Caco-2 (cell line): ENCODE measurements around the gene ASB9. TPM values are rescaled to one million over a fixed set of nuclear protein-coding genes. Genes with fewer than 3 reads are reported as not detected.
"Not testable (repeated sequence)": the region's sequence is repeated elsewhere in the genome, so short reads cannot be mapped to it uniquely, and the experiment has no call there.

ENCODE experiments used
- BruUV-seq: library from RNA; stranded (reverse); fragments of 400-500 nt; replicated peaks from 2 replicates; lab custom pipeline; 2021; lab: Mats Ljungman, UMichigan
- CTCF ChIA-PET: fragments of 300-600 bp; sonication (Branson Sonifier 250); formaldehyde crosslinking; loops from one replicate; lab custom pipeline; 2022; ENCODE audit warnings: antibody characterized with exemption; lab: Charles Lee
- POLR2A ChIA-PET: fragments of 300-600 bp; sonication (Branson Sonifier 250); formaldehyde crosslinking; loops from one replicate; lab custom pipeline; 2022; ENCODE audit warnings: antibody characterized with exemption; lab: Charles Lee
- DNase-seq, 2 experiments: peaks; one replicate each; pipeline versions ENCODE4 v3.0.0 to v3.0.0-alpha.2; 2020 to 2022
- H3K27me3 ChIP-seq: replicated peaks from 2 replicates; pipeline ENCODE4 v1.6.0; 2011; ENCODE audit warnings: low read length; ENCODE audit not compliant: control insufficient read depth, insufficient read depth
- H3K36me3 ChIP-seq: 2 replicates; pipeline ENCODE4 v1.5.1; 2011; ENCODE audit warnings: low read length; ENCODE audit not compliant: control insufficient read depth, insufficient read depth
- H3K4me1 ChIP-seq: fragments of 250-450 bp; sonication (Bioruptor Pico); 2 replicates; pipeline ENCODE4 v1.5.1; 2020; ENCODE audit warnings: mild to moderate bottlenecking
- H3K4me3 ChIP-seq: 2 replicates; pipeline ENCODE4 v1.5.1; 2011; ENCODE audit warnings: low read depth, mild to moderate bottlenecking, control low read depth, low read length
- H3K9me3 ChIP-seq: fragments of 250-450 bp; sonication (Bioruptor Pico); 2 replicates; pipeline ENCODE4 v1.5.1; 2020; ENCODE audit warnings: mild to moderate bottlenecking, moderate library complexity
- H3K27ac Mint-ChIP-seq: one replicate; pipeline ENCODE4 v1.8.0; 2022; ENCODE audit warnings: mixed read lengths; ENCODE audit not compliant: unreplicated experiment
- H3K27me3 Mint-ChIP-seq: one replicate; pipeline ENCODE4 v1.8.0; 2022; ENCODE audit warnings: mixed read lengths; ENCODE audit not compliant: insufficient read depth, unreplicated experiment
- H3K36me3 Mint-ChIP-seq: one replicate; pipeline ENCODE4 v1.8.0; 2022; ENCODE audit warnings: mild to moderate bottlenecking, mixed read lengths; ENCODE audit not compliant: insufficient read depth, unreplicated experiment
- H3K4me1 Mint-ChIP-seq: one replicate; pipeline ENCODE4 v1.8.0; 2022; ENCODE audit warnings: low read depth, mixed read lengths; ENCODE audit not compliant: unreplicated experiment
- H3K4me3 Mint-ChIP-seq: one replicate; pipeline ENCODE4 v1.8.0; 2022; ENCODE audit warnings: mild to moderate bottlenecking, moderate library complexity, mixed read lengths; ENCODE audit not compliant: unreplicated experiment
- H3K9me3 Mint-ChIP-seq: one replicate; pipeline ENCODE4 v1.8.0; 2022; ENCODE audit warnings: mixed read lengths; ENCODE audit not compliant: unreplicated experiment
- intact Hi-C: fragments of 100-400 bp; cut with micrococcal nuclease; formaldehyde crosslinking; loops from one replicate; pipeline ENCODE4 v1.10.0; 2022; ENCODE audit not compliant: unreplicated experiment
- total RNA-seq: library from RNA; stranded (reverse); gene quantifications from 2 replicates; pipeline ENCODE4 v1.2.3, GENCODE V29; 2022
- TF ChIP-seq, protein P1 (sequence below), 2 experiments: fragments of 200-600 bp in 1 of 2; IDR thresholded peaks; 1 replicate in 1 of 2; 2 replicates in 1 of 2; pipeline versions ENCODE4 v1.5.1 to v1.8.0; 2011 to 2022; ENCODE audit warnings: antibody characterized with exemption in 1 of 2, control low read depth in 1 of 2, inconsistent platforms in 1 of 2, low read depth in 1 of 2, low read length in 1 of 2, mild to moderate bottlenecking in 1 of 2, moderate library complexity in 1 of 2; ENCODE audit not compliant: insufficient read depth in 1 of 2, severe bottlenecking in 1 of 2, unreplicated experiment in 1 of 2

Gene ASB9
- total RNA-seq, 1 experiment from 2014 or later = 4.6 TPM

DNA sequence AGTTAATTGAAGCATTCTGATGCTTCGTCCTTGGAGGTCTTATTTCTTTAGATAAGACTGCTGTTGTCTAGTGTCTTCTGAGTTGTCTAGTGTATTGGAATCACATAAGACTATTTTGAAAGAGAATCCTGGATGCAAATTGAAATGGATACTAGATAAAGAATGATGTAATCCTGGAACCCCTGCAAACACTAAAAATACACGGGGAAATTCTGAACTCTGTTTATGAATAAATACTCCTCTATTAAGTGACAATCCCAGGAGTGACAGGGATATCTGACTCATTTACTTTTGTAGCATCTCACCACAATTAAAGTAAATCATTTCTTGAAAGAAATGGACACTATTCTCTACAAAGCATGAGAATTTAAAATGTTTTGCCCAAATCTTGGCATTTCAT, 44.6 kb upstream of the ASB9 start:
- intact Hi-C loops = no loop called here
- Histone ChIP-seq H3K36me3 (no peaks in the 10 kb centered on the region), H3K27me3 (no peaks in the 10 kb centered on the region), H3K4me3 (no peak overlapping the region), H3K9me3 (no peaks in the 10 kb centered on the region), H3K4me1 (no peaks in the 10 kb centered on the region)
- TF ChIP-seq, protein P1, sequence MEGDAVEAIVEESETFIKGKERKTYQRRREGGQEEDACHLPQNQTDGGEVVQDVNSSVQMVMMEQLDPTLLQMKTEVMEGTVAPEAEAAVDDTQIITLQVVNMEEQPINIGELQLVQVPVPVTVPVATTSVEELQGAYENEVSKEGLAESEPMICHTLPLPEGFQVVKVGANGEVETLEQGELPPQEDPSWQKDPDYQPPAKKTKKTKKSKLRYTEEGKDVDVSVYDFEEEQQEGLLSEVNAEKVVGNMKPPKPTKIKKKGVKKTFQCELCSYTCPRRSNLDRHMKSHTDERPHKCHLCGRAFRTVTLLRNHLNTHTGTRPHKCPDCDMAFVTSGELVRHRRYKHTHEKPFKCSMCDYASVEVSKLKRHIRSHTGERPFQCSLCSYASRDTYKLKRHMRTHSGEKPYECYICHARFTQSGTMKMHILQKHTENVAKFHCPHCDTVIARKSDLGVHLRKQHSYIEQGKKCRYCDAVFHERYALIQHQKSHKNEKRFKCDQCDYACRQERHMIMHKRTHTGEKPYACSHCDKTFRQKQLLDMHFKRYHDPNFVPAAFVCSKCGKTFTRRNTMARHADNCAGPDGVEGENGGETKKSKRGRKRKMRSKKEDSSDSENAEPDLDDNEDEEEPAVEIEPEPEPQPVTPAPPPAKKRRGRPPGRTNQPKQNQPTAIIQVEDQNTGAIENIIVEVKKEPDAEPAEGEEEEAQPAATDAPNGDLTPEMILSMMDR (IDR thresholded peaks at IDR 0.05; ENCODE audit: insufficient read depth in 1 of 2, low read depth in 1 of 2, low read length in 1 of 2, severe bottlenecking in 1 of 2, unreplicated experiment in 1 of 2) = no peak
- CTCF ChIA-PET = no interaction called here
- H3K27me3 Mint-ChIP-seq = no peaks in the 10 kb centered on the region
- POLR2A ChIA-PET = no interaction called here
- no TSS peak for BruUV-seq
- H3K27ac Mint-ChIP-seq = no peak overlapping the region
- no peak overlapping the region for H3K4me3 Mint-ChIP-seq
- H3K4me1 Mint-ChIP-seq = no peaks in the 10 kb centered on the region
- no peaks in the 10 kb centered on the region for H3K36me3 Mint-ChIP-seq
- no peak for DNase-seq
- no peaks in the 10 kb centered on the region for H3K9me3 Mint-ChIP-seq

DNA sequence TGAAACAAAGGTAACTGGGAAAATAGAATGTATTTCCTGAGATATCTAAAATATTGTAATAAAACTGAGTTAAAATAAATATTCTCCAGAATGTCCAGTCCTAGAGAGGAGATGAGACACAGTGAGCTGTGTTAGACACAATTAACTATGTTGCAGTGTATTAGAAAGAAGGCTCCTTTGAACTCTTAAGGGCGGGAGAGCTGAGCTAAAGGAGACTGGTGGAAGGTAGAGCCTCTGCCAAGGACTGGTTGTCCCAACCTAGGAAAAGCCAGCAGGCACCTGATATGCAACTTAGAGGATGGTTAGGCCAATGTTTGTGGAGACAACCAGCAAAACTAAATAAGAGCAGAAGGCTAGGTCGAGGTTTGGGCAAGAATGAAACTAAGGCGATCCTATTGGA, 41.2 kb upstream of the ASB9 start:
- Mint-ChIP-seq H3K27me3 (no peaks in the 10 kb centered on the region), H3K4me3 (no peak overlapping the region), H3K27ac (no peak overlapping the region), H3K4me1 (no peaks in the 10 kb centered on the region), H3K9me3 (no peaks in the 10 kb centered on the region), H3K36me3 (no peaks in the 10 kb centered on the region)
- intact Hi-C loops = no loop called here
- DNase-seq = no peak
- CTCF ChIA-PET = no interaction called here
- no peaks in the 10 kb centered on the region for H3K36me3 ChIP-seq
- no TSS peak for BruUV-seq
- H3K27me3 ChIP-seq = no peaks in the 10 kb centered on the region
- H3K4me1 ChIP-seq = no peaks in the 10 kb centered on the region
- H3K4me3 ChIP-seq = no peak overlapping the region
- no peaks in the 10 kb centered on the region for H3K9me3 ChIP-seq
- TF ChIP-seq, protein P1 (IDR thresholded peaks at IDR 0.05; ENCODE audit: insufficient read depth in 1 of 2, low read depth in 1 of 2, low read length in 1 of 2, severe bottlenecking in 1 of 2, unreplicated experiment in 1 of 2) = no peak
- POLR2A ChIA-PET = no interaction called here

DNA sequence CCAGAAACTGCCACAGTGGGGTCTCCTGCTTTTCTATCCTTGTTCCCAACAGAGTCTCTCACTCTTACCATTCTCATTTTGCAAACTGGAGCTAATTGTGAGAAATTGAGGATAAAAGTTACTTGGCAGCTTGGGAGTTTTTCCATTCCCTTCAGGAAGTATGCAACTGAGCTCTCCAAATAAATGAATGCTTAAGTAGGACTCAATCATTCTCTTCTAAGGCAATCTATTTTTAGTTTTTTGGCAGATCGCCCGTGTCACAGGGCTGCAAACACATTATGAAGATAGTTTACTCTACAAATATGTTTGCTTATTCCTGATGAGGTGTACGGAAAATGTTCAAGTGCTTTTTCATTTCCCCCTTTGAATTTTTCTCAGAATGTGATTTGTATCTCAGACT, 40.2 kb upstream of the ASB9 start:
- intact Hi-C loops = no loop called here
- CTCF ChIA-PET = interaction anchor here (0.6 kb wide), 1 partner anchor 10 kb away, joined by 3 read pairs; no protein-coding TSS in a partner anchor

GRCh38 chrX:15305899-15306298, 36.0 kb upstream of the ASB9 start:
- BruUV-seq, intact Hi-C loops, CTCF ChIA-PET, H3K27me3 Mint-ChIP-seq, H3K9me3 ChIP-seq, H3K36me3 ChIP-seq, H3K27ac Mint-ChIP-seq, H3K9me3 Mint-ChIP-seq, POLR2A ChIA-PET, DNase-seq, H3K27me3 ChIP-seq, H3K4me3 ChIP-seq, H3K36me3 Mint-ChIP-seq, H3K4me3 Mint-ChIP-seq, H3K4me1 Mint-ChIP-seq, H3K4me1 ChIP-seq: not testable (repeated sequence)

More for the DNA sequence above, 40.2 kb upstream of the ASB9 start:
- no peaks in the 10 kb centered on the region for H3K9me3 Mint-ChIP-seq
- H3K4me1 Mint-ChIP-seq = no peaks in the 10 kb centered on the region
- no peaks in the 10 kb centered on the region for H3K27me3 ChIP-seq
- H3K4me3 Mint-ChIP-seq = no peak overlapping the region
- BruUV-seq = no TSS peak
- no peak overlapping the region for H3K27ac Mint-ChIP-seq
- no peaks in the 10 kb centered on the region for H3K36me3 ChIP-seq
- POLR2A ChIA-PET = no interaction called here
- no peaks in the 10 kb centered on the region for H3K9me3 ChIP-seq
- H3K4me3 ChIP-seq = no peak overlapping the region
- no peaks in the 10 kb centered on the region for H3K36me3 Mint-ChIP-seq
- no peak for DNase-seq
- TF ChIP-seq, protein P1 (IDR thresholded peaks at IDR 0.05; ENCODE audit: insufficient read depth in 1 of 2, low read depth in 1 of 2, low read length in 1 of 2, severe bottlenecking in 1 of 2, unreplicated experiment in 1 of 2) = no peak
- no peaks in the 10 kb centered on the region for H3K4me1 ChIP-seq
- H3K27me3 Mint-ChIP-seq = no peaks in the 10 kb centered on the region
